HepG2 (cell line): ENCODE data around the gene HCK. TPM values are rescaled to one million over a fixed set of nuclear protein-coding genes. Genes with fewer than 3 reads are reported as not detected.

Experiments used
- ATAC-seq: fragments of 200-7000 bp; cut with Tn5 transposase; 3 replicates; pipeline ENCODE4 v1.9.1; 2020; ENCODE audit warnings: mild to moderate bottlenecking, moderate library complexity
- BruUV-seq: library from RNA; stranded (reverse); fragments of 400-500 nt; replicated peaks from 2 replicates; lab custom pipeline; 2021; lab: Mats Ljungman, UMichigan
- CTCF ChIA-PET: fragments of 300-600 bp; formaldehyde crosslinking; extraction: SDS; loops from one replicate; lab custom pipeline; 2021; ENCODE audit warnings: low total read pairs, inconsistent platforms, low intra/inter-chr PET ratio; lab: Yijun Ruan, JAX
- POLR2A ChIA-PET: fragments of 350-600 bp; sonication (Branson Sonifier 250); formaldehyde crosslinking; loops from one replicate; lab custom pipeline; 2020; ENCODE audit warnings: antibody characterized with exemption, inconsistent platforms; lab: Yijun Ruan, JAX
- DNase-seq: peaks from one replicate; pipeline ENCODE4 v3.0.0-alpha.2; 2015; ENCODE audit warnings: low spot score
- FAIRE-seq: peaks from 3 replicates; lab custom pipeline; 2011; peaks lifted over from hg19 to GRCh38; lab: Jason Lieb, UNC
- H2AFZ ChIP-seq: one replicate; pipeline ENCODE4 v1.6.1; 2011; ENCODE audit warnings: low read length, inconsistent platforms
- H3K27ac ChIP-seq: fragments of 300-600 bp; 3 replicates; pipeline ENCODE4 v1.8.0; 2011; ENCODE audit warnings: mixed run types, mild to moderate bottlenecking, mixed read lengths, low read length, inconsistent platforms; ENCODE audit not compliant: insufficient read depth; ENCODE audit errors: extremely low read length
- H3K27me3 ChIP-seq, 2 experiments: fragments of 200-600 bp in 1 of 2; 2 replicates in 1 of 2; 3 replicates in 1 of 2; pipeline versions ENCODE4 v1.6.0 to v1.8.0; 2011; ENCODE audit warnings: low read length in 2 of 2, mild to moderate bottlenecking in 2 of 2, moderate library complexity in 2 of 2, inconsistent platforms in 1 of 2; ENCODE audit not compliant: insufficient read depth in 2 of 2, control insufficient read depth in 1 of 2
- H3K36me3 ChIP-seq, 2 experiments: fragments of 200-600 bp in 1 of 2; replicated peaks in 1 of 2; 2 replicates in 1 of 2; 3 replicates in 1 of 2; pipeline versions ENCODE4 v1.5.1 to v1.8.0; 2011; ENCODE audit warnings: low read length in 2 of 2, inconsistent platforms in 1 of 2; ENCODE audit not compliant: insufficient read depth in 2 of 2, control insufficient read depth in 1 of 2
- H3K4me1 ChIP-seq: 2 replicates; pipeline ENCODE4 v1.5.1; 2012; ENCODE audit warnings: low read length, inconsistent platforms; ENCODE audit not compliant: insufficient read depth
- H3K4me2 ChIP-seq: 2 replicates; pipeline ENCODE4 v1.6.0; 2011; ENCODE audit warnings: low read depth, low read length, inconsistent platforms
- H3K4me3 ChIP-seq, 3 experiments: fragments of 200-600 bp in 1 of 3; sonication (generic), shearing (Covaris generic) in 1 of 3; replicated peaks in 1 of 3; 2 replicates each; pipeline ENCODE4 v1.5.1; 2011 to 2016; ENCODE audit warnings: low read length in 3 of 3, inconsistent platforms in 2 of 3, low read depth in 2 of 3, mild to moderate bottlenecking in 2 of 3, control low read depth in 1 of 3, mixed read lengths in 1 of 3; ENCODE audit not compliant: insufficient read depth in 1 of 3
- H3K79me2 ChIP-seq: one replicate; pipeline ENCODE4 v1.6.1; 2011; ENCODE audit warnings: low read length, inconsistent platforms; ENCODE audit not compliant: insufficient read depth
- H3K9ac ChIP-seq: 2 replicates; pipeline ENCODE4 v1.6.0; 2011; ENCODE audit warnings: mild to moderate bottlenecking, low read depth, low read length, inconsistent platforms; ENCODE audit not compliant: insufficient read depth
- H3K9me3 ChIP-seq: 2 replicates; pipeline ENCODE4 v1.5.1; 2012; ENCODE audit warnings: mild to moderate bottlenecking, low read length
- H4K20me1 ChIP-seq: 2 replicates; pipeline ENCODE4 v1.6.0; 2011; ENCODE audit warnings: inconsistent platforms, mild to moderate bottlenecking, low read length, moderate library complexity; ENCODE audit not compliant: insufficient read depth
- BRD4 ChIP-seq: sonication (generic); formaldehyde crosslinking; IDR thresholded peaks from 2 replicates; pipeline ENCODE4 v1.4.0; 2020; ENCODE audit warnings: missing genetic modification reagents
- CEBPB ChIP-seq: IDR thresholded peaks from 2 replicates; pipeline ENCODE4 v1.6.1; 2011; ENCODE audit warnings: low read depth, low read length, improper control_type of control experiment, borderline replicate concordance
- FOXJ3 ChIP-seq: sonication (generic); formaldehyde crosslinking; IDR thresholded peaks from 2 replicates; pipeline ENCODE4 v1.4.0; 2020; ENCODE audit warnings: missing genetic modification reagents, mild to moderate bottlenecking, borderline replicate concordance
- GATAD1 ChIP-seq: IDR thresholded peaks from 2 replicates; pipeline ENCODE4 v1.6.1; 2016; ENCODE audit warnings: missing genetic modification reagents, missing compliant biosample characterization
- KDM3A ChIP-seq: IDR thresholded peaks from 2 replicates; pipeline ENCODE4 v1.6.1; 2018; ENCODE audit warnings: low read depth, missing compliant biosample characterization
- MAF1 ChIP-seq: sonication (generic); formaldehyde crosslinking; IDR thresholded peaks from 2 replicates; pipeline ENCODE4 v1.5.0; 2020; ENCODE audit warnings: missing genetic modification reagents, borderline replicate concordance
- PTBP1 ChIP-seq: fragments of 200-400 bp; formaldehyde crosslinking; IDR thresholded peaks from 2 replicates; pipeline ENCODE4 v1.6.1; 2018; ENCODE audit warnings: low read length, low read depth; ENCODE audit not compliant: poor library complexity, severe bottlenecking
- SMAD9 ChIP-seq: sonication (generic); formaldehyde crosslinking; IDR thresholded peaks from 2 replicates; pipeline ENCODE4 v1.5.1; 2020; ENCODE audit warnings: mild to moderate bottlenecking, missing genetic modification reagents
- ZKSCAN8 ChIP-seq: IDR thresholded peaks from 2 replicates; pipeline ENCODE4 v1.6.1; 2016; ENCODE audit warnings: borderline replicate concordance, missing genetic modification reagents, missing compliant biosample characterization
- ZNF274 ChIP-seq: sonication (generic); formaldehyde crosslinking; IDR thresholded peaks from 2 replicates; pipeline ENCODE4 v1.5.1; 2020; ENCODE audit warnings: mild to moderate bottlenecking, missing genetic modification reagents
- ZNF34 ChIP-seq: sonication (generic); formaldehyde crosslinking; IDR thresholded peaks from 2 replicates; pipeline ENCODE4 v1.4.0; 2020; ENCODE audit warnings: mild to moderate bottlenecking, missing genetic modification reagents, borderline replicate concordance
- ZNF776 ChIP-seq: sonication (generic); formaldehyde crosslinking; IDR thresholded peaks from 2 replicates; pipeline ENCODE4 v1.4.0; 2020; ENCODE audit warnings: mild to moderate bottlenecking, missing genetic modification reagents
- ZNF883 ChIP-seq: sonication (generic); formaldehyde crosslinking; IDR thresholded peaks from 2 replicates; pipeline ENCODE4 v1.5.1; 2020; ENCODE audit warnings: mild to moderate bottlenecking, missing genetic modification reagents; ENCODE audit errors: not compliant biosample characterization
- WGBS: methylation state at CpG from one replicate; pipeline ENCODE4 v1.1.6; 2017; ENCODE audit warnings: low lambda C conversion rate; 5-methylcytosine and 5-hydroxymethylcytosine counted together
- in situ Hi-C: cut with HindIII; loops from 2 replicates; pipeline ENCODE4 v1.10.0; 2017; ENCODE audit warnings: low pct_unique_long_range_greater_than_20kb; ENCODE audit not compliant: extremely low pct_ligation_motif_present
- intact Hi-C: fragments of 100-400 bp; cut with micrococcal nuclease; formaldehyde crosslinking; loops from one replicate; pipeline ENCODE4 v1.10.0; 2022; ENCODE audit not compliant: unreplicated experiment
- polyA plus RNA-seq, 8 experiments: library from polyadenylated mRNA; depleted of rRNA in 3 of 8; stranded (reverse) in 7 of 8; unstranded in 1 of 8; fragments of >200 nt; fragmentation: Illumina TruSeq in 4 of 8; extraction: Trizol in 4 of 8; gene quantifications; 2 replicates each; pipeline versions ENCODE4 v1.2.1 to v1.2.3, GENCODE V29; 2011 to 2016; ENCODE audit warnings: low read depth in 4 of 8, missing spikeins in 1 of 8, mixed read lengths in 1 of 8; ENCODE audit not compliant: insufficient read depth in 1 of 8
- total RNA-seq, 5 experiments: library from RNA; depleted of rRNA; stranded (reverse); fragments of >200 nt; fragmentation: Illumina TruSeq; extraction: Trizol; gene quantifications; 2 replicates each; pipeline ENCODE4 v1.2.3, GENCODE V29; 2016; ENCODE audit warnings: low read depth in 1 of 5
- TF ChIP-seq, protein P1 (sequence below): sonication (generic); formaldehyde crosslinking; IDR thresholded peaks from 2 replicates; pipeline ENCODE4 v1.5.0; 2020; ENCODE audit warnings: mild to moderate bottlenecking, missing genetic modification reagents
- TF ChIP-seq, protein P2 (sequence below): sonication (generic); formaldehyde crosslinking; IDR thresholded peaks from 2 replicates; pipeline ENCODE4 v1.8.0; 2022; ENCODE audit warnings: mild to moderate bottlenecking, missing genetic modification reagents

The HCK gene
- total and polyA plus RNA-seq, 2 of the 13 experiments (the other 11 are each of a cell fraction or from before 2014, with no cell fraction given): 0.04 TPM; not detected in 1

DNA sequence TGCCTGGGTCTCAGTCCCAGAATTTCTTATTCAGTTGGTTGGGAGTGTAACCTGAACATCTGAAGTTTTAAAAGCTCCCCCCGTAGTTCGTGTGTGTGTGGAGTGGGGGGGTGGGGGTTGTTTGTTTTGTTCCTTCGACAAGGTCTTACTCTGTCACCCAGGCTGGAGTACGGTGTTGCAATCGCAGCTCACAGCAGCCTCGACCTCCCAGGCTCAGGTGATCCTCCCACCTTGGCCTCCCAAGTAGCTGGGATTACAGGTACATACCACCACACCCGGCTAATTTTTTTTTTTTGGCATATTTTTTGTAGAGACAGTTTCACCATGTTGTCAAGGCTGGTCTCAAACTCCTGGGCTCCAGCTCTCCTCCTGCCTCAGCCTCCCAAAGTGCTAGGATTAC lies 38.7 kb upstream of the HCK start:
- BruUV-seq: no TSS peak
- in situ Hi-C loops: no loop called here
- no peaks in the 10 kb centered on the region; the same call in 1 of the 2 replicates for H4K20me1 ChIP-seq
- H3K27me3 ChIP-seq: peaks cover 8 to 63% of the 10 kb centered on the region in 2 experiments
- intact Hi-C loops: no loop called here
- TF ChIP-seq, protein P1, sequence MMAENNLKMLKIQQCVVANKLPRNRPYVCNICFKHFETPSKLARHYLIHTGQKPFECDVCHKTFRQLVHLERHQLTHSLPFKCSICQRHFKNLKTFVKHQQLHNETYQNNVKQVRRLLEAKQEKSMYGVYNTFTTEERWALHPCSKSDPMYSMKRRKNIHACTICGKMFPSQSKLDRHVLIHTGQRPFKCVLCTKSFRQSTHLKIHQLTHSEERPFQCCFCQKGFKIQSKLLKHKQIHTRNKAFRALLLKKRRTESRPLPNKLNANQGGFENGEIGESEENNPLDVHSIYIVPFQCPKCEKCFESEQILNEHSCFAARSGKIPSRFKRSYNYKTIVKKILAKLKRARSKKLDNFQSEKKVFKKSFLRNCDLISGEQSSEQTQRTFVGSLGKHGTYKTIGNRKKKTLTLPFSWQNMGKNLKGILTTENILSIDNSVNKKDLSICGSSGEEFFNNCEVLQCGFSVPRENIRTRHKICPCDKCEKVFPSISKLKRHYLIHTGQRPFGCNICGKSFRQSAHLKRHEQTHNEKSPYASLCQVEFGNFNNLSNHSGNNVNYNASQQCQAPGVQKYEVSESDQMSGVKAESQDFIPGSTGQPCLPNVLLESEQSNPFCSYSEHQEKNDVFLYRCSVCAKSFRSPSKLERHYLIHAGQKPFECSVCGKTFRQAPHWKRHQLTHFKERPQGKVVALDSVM: peak; percentile 94
- no peak for TF ChIP-seq GATAD1 (CRISPR knock-in tag)
- peak; percentile 44; the same call in 1 of the 2 replicates for TF ChIP-seq CEBPB
- ATAC-seq (no peak), DNase-seq (no peak), FAIRE-seq (no peak)
- no peaks in the 10 kb centered on the region for H3K79me2 ChIP-seq
- H3K9me3 ChIP-seq: no peaks in the 10 kb centered on the region
- H3K36me3 ChIP-seq: no peaks in the 10 kb centered on the region
- under 1% methylated on average over 7 of the region's 7 CpGs for WGBS
- no peak overlapping the region for H3K4me3 ChIP-seq
- ChIA-PET POLR2A (no interaction called here), CTCF (no interaction called here)
- peaks cover 7% of the 10 kb centered on the region; the same call in 1 of the 2 replicates for H3K4me1 ChIP-seq
- H3K27ac ChIP-seq: no peak overlapping the region
- no peak overlapping the region for H3K9ac ChIP-seq
- no peak overlapping the region for H2AFZ ChIP-seq
- no peak overlapping the region for H3K4me2 ChIP-seq

DNA sequence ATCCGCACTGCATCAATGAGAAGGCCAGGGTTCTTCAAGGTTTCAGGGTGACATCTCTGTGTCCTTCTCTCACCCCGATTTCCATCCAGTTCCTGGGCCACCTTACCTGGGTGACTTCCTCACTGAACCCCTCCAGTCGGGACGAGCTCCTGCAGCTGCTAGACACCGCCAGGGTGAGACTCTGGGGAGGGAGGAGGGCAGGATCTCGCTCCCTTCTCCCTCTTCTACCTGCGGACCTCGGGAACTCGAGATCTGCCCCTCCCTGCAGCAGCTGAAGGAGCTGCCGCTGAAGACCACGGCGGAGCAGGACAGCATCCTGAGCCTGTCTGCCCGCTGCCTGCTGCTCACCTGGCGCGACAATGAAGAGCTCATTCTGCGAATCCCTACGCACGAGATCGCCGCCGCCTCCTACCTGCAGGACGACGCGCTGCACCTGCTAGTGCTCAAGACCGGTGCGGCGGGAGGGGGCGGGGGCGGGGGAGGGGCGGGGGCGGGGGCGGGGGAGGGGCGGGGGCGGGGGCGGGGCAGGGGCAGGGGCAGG lies 34.3 kb upstream of the HCK start:
- FAIRE-seq (no peak), DNase-seq (peak; percentile 69), ATAC-seq (peak; percentile 64)
- H3K79me2 ChIP-seq: no peaks in the 10 kb centered on the region
- in situ Hi-C loops (no loop called here), intact Hi-C loops (loop anchor here (1.0 to 5.0 kb wide), 2 partner anchors 14 to 165 kb away; no protein-coding TSS in a partner anchor)
- H4K20me1 ChIP-seq: no peaks in the 10 kb centered on the region; the same call in 1 of the 2 replicates
- peak overlapping the region; percentile 97 for H3K4me2 ChIP-seq
- peaks cover 13% of the 10 kb centered on the region for H3K4me1 ChIP-seq
- H3K27ac ChIP-seq: no peak overlapping the region
- no peaks in the 10 kb centered on the region for H3K36me3 ChIP-seq
- H3K27me3 ChIP-seq: peaks cover 15 to 68% of the 10 kb centered on the region in 2 experiments; a peak in 4 of 5 replicates
- ChIA-PET POLR2A (interaction anchor here (0.6 to 1.0 kb wide), 3 partner anchors 10 to 175 kb away, joined by 3 to 4 read pairs (median 3); partner anchors contain the start of gene PDRG1), CTCF (interaction anchor here (1.6 kb wide), 1 partner anchor 165 kb away, joined by 4 read pairs; no protein-coding TSS in a partner anchor)
- no peak overlapping the region for H2AFZ ChIP-seq
- no peak overlapping the region for H3K9ac ChIP-seq
- H3K9me3 ChIP-seq: no peaks in the 10 kb centered on the region
- peak overlapping the region in 1 of 3 experiments; percentile 81; a peak in 2 of 6 replicates for H3K4me3 ChIP-seq
- WGBS: 5% methylated on average over 35 of the region's 35 CpGs
- BruUV-seq: no TSS peak
- TF ChIP-seq BRD4 (CRISPR knock-in tag) (no peak), ZNF776 (CRISPR knock-in tag) (peak; percentile 61; the same call in 1 of the 2 replicates), FOXJ3 (CRISPR knock-in tag) (no peak), PTBP1 (no peak), SMAD9 (CRISPR knock-in tag) (no peak), ZNF883 (no peak), ZNF34 (CRISPR knock-in tag) (no peak), KDM3A (CRISPR knock-in tag) (0 out of 2 replicates have a peak, but pooled peaks have one; percentile 52), ZKSCAN8 (CRISPR knock-in tag) (no peak), MAF1 (CRISPR knock-in tag) (no peak), ZNF274 (CRISPR knock-in tag) (no peak)
- TF ChIP-seq, protein P2, sequence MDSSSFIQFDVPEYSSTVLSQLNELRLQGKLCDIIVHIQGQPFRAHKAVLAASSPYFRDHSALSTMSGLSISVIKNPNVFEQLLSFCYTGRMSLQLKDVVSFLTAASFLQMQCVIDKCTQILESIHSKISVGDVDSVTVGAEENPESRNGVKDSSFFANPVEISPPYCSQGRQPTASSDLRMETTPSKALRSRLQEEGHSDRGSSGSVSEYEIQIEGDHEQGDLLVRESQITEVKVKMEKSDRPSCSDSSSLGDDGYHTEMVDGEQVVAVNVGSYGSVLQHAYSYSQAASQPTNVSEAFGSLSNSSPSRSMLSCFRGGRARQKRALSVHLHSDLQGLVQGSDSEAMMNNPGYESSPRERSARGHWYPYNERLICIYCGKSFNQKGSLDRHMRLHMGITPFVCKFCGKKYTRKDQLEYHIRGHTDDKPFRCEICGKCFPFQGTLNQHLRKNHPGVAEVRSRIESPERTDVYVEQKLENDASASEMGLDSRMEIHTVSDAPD: no peak
